ENCODE measurements around the gene TKTL1.

The TKTL1 gene

DNA sequence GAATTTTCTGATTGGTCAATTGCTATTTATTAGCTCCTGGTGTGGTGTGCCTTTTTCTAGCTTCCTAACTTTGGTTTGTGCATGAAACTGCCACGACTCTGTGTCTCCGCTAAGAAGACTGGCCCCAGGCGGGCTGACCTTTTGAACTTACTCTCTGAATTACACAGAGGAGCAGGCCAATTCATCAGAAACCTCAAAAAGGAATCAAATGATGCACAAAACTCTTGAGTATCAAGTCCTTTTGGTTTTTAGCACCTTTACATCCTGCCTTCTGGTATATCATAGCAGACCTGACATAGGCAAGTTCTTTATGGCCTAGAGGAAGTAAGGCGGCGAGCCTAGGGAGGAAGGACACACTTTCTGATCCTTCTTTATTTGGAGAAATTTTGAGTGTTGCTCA, 17.6 kb downstream of the TKTL1 start:
- TF ChIP-seq, protein P1, sequence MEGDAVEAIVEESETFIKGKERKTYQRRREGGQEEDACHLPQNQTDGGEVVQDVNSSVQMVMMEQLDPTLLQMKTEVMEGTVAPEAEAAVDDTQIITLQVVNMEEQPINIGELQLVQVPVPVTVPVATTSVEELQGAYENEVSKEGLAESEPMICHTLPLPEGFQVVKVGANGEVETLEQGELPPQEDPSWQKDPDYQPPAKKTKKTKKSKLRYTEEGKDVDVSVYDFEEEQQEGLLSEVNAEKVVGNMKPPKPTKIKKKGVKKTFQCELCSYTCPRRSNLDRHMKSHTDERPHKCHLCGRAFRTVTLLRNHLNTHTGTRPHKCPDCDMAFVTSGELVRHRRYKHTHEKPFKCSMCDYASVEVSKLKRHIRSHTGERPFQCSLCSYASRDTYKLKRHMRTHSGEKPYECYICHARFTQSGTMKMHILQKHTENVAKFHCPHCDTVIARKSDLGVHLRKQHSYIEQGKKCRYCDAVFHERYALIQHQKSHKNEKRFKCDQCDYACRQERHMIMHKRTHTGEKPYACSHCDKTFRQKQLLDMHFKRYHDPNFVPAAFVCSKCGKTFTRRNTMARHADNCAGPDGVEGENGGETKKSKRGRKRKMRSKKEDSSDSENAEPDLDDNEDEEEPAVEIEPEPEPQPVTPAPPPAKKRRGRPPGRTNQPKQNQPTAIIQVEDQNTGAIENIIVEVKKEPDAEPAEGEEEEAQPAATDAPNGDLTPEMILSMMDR (IDR thresholded peaks at IDR 0.05) = no peak

DNA sequence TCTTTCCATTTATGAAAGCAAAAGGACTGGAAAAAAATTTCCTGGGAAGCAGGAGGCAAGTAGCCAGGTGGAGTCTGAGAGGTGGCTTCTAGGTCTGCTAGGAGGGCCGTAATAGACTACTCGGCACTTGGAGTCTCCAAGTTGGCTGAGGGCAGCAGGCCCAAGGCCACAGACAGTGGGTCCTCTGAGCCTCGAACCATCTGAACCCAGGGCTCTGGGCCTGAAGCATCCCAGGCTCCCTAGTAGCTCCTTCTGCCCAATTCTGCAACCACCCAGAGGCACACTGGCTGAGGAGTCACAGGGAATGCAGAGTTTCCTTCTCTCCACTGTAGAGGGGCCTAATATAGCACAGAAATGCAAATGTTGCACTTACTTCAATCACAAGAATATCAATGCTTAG, 19.8 kb downstream of the TKTL1 start:
- TF ChIP-seq, protein P1 (IDR thresholded peaks at IDR 0.05) = no peak

DNA sequence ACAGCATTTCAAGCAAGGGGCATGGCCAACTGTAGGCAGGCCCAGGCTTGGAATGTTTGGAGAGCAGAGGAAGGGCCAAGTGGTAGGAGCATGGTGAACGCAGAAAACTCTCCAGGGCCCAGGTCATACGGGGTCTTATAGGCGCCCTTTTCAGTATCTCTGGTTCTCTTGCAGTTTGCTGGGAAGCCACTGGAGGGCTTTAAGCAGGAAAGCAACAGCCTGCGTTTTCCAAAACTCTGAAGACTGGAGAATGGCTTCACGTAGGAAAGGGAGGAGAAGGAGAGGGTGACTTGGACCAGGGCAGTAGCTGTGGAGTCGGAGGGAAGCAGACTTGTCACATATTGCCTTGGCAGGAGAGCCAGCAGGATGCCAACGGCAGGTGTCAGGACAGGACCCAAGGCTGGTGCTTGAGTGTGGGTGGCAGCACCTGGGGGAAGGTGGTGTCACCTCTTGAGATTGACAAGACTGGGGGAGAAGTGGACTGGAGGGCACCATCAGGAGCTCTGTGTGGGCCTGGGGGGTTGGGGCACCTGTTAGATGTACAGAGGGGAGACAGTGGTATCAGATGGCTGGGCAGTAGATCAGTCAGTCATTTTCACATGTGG, 21.9 kb downstream of the TKTL1 start:
- TF ChIP-seq, protein P1 (IDR thresholded peaks at IDR 0.05) = peak; percentile 28; the same call in 1 of the 2 replicates

DNA sequence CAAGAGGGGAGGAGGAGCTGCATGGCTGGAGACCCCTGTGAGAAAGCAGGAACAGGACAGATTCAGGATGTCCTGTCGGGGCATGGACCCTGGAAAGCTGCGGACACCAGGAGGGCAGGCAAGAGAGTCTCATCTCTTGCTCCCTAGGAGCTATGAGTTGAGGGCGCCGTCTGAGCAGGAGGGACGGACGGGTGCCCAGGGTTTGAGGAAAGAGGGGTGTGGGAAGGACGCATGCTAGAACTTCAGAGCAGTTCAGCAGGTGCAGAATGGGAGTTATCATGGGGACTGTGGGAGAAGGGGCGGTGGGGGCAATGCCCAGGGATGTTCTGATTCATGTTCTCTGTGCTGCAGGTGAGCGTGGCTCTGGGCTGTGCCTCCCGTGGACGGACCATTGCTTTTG, 24.8 kb downstream of the TKTL1 start:
- TF ChIP-seq, protein P1 (IDR thresholded peaks at IDR 0.05) = no peak

DNA sequence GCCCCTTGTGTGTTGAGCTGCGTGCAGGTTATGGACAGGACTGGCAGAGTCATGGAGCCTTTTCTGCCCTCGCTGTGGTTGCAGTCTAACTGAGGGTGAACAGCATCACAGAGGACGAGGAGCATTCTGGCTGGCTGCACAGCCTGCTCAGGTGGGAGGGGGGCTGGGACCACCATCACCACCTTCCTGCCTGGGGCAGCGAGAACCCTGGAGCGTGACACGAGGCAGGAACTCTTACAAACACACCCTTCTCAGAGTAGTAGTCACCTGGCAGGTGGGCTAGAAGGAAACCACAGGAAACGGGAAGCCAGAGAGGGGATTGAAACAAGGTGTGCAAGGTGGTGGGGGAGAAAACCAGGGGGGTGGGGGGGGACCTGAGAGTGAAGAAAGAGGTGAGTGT, 25.6 kb downstream of the TKTL1 start:
- TF ChIP-seq, protein P1 (IDR thresholded peaks at IDR 0.05) = no peak

DNA sequence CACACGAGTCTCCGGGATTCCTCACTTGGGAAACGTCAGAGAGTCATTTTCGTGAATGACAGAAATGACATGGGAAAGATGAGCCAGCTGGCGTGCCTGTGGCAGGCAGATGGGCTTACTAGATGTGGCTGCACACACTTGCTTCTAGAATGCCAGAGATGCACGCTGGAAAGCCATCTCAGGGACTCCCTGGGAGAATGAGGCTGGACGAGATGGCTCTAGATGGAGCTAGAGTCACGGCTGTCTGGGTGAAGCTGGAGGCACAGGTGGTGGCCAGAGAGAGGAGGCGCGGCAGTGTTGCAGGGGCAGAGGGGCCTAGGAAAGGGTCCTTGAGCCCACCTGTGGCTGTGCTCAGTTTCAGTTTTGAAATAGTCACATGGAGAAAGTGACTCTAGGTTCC, 26.0 kb downstream of the TKTL1 start:
- TF ChIP-seq, protein P1 (IDR thresholded peaks at IDR 0.05) = no peak

DNA sequence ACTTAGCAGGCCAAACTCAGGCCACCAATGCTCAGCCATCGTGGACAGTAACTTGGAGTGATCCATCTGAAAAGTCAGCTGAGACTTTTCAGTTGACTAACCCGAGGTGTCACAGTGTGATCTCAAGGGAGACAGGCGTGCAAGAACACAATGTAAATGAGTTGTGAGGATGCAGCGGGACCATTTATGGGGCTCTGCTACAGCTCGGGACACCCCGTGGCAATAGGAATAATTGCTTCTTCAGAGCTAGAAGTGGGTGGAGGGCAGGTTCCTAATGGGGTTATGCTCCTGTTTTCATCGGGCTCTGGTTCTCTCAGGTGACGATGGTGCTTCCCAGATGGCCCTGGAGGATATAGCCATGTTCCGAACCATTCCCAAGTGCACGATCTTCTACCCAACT, 27.3 kb downstream of the TKTL1 start:
- TF ChIP-seq, protein P1 (IDR thresholded peaks at IDR 0.05) = no peak

DNA sequence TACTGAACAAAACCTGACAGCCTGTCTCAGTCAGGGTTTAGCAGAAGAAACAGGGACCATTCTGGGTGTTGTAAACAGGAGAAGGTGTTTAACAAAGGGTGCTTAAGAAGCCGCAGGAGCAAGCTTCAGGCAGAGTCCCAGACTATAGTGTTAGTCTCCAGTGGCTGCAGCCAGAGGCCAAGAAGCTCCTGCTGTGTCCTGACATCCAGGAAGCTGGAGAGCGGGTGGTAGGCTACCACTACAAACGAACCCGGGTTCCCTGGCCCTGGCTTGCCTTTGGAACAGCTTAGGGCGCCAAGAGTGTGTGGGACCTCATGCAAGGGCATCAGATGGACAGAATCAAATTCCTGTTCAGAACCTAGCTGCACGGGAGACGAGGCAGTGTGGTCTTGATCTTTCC, 27.9 kb downstream of the TKTL1 start:
- TF ChIP-seq, protein P1 (IDR thresholded peaks at IDR 0.05) = no peak

Data from LNCAP (cell line).